Retinal pigment epithelial cell (primary cell): Measurements from ENCODE around the gene GINS2.

Experiments used
- DNase-seq: peaks from one replicate; pipeline ENCODE4 v3.0.0-alpha.2; 2010; ENCODE audit warnings: low read depth
- H3K4me3 ChIP-seq: 2 replicates; pipeline ENCODE4 v1.5.1; 2011; ENCODE audit warnings: mild to moderate bottlenecking, low read length, control low read depth, moderate library complexity
- TF ChIP-seq, protein P1 (sequence below): conservative IDR thresholded peaks from 2 replicates; pipeline ENCODE4 v1.5.1; 2011; ENCODE audit warnings: low read depth, low read length, control low read depth, inconsistent platforms

GINS2 gene

DNA sequence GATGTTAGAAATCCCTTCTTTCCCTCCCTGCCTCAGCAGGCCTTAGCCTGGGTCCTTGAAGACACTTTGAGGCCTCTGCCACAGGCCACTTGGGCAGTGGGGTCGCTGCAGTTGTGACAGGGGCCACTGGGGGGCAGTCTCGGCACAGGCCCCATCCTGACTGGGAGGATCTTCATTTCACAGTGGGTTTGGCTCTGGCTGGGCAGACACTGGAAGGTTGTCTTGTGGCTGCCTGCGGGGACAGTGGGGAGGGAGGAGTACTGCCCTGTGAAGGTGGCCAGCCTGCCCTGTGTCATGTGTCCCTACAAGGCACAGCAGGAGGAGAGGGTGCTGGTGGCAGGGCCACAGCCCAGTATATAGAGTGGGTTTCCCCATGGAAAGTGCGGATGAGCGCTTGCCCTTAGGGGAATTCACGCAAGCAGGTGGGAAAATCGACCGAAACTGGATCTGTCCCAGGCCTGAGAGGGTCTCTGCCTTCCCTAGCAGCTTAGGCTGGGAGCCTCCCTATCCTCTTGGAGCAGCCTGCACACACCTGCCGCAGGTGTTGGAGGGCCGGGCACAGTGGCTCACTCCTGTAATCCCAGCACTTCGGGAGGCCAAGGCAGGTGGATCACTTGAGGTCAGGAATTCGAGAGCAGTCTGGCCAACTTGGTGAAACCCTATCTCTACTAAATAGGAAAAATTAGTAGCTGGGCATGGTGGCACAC is 28.8 kb downstream of the GINS2 start:
- TF ChIP-seq, protein P1, sequence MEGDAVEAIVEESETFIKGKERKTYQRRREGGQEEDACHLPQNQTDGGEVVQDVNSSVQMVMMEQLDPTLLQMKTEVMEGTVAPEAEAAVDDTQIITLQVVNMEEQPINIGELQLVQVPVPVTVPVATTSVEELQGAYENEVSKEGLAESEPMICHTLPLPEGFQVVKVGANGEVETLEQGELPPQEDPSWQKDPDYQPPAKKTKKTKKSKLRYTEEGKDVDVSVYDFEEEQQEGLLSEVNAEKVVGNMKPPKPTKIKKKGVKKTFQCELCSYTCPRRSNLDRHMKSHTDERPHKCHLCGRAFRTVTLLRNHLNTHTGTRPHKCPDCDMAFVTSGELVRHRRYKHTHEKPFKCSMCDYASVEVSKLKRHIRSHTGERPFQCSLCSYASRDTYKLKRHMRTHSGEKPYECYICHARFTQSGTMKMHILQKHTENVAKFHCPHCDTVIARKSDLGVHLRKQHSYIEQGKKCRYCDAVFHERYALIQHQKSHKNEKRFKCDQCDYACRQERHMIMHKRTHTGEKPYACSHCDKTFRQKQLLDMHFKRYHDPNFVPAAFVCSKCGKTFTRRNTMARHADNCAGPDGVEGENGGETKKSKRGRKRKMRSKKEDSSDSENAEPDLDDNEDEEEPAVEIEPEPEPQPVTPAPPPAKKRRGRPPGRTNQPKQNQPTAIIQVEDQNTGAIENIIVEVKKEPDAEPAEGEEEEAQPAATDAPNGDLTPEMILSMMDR = peak; percentile 98
- no peak overlapping the region for H3K4me3 ChIP-seq
- DNase-seq = no peak

DNA sequence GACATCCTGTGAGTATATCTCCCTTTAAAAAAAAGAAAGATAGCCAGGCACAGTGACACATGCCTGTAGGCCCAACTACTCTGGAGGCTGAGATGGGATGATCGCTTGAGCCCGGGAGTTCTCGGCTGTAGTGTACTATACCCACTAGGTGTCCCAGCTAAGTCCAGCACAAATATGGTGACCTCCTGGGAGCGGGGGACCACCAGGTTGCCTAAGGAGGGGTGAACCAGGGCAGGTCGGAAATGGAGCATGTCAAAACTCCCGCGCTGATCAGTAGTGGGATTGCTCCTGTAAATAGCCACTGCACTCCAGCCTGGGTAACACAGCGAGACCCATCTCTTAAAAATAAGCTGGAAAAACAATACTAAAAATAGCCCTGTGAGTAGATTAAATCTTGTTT is 29.4 kb downstream of the GINS2 start:
- H3K4me3 ChIP-seq = no peak overlapping the region
- no peak for DNase-seq
- TF ChIP-seq, protein P1 = no peak

DNA sequence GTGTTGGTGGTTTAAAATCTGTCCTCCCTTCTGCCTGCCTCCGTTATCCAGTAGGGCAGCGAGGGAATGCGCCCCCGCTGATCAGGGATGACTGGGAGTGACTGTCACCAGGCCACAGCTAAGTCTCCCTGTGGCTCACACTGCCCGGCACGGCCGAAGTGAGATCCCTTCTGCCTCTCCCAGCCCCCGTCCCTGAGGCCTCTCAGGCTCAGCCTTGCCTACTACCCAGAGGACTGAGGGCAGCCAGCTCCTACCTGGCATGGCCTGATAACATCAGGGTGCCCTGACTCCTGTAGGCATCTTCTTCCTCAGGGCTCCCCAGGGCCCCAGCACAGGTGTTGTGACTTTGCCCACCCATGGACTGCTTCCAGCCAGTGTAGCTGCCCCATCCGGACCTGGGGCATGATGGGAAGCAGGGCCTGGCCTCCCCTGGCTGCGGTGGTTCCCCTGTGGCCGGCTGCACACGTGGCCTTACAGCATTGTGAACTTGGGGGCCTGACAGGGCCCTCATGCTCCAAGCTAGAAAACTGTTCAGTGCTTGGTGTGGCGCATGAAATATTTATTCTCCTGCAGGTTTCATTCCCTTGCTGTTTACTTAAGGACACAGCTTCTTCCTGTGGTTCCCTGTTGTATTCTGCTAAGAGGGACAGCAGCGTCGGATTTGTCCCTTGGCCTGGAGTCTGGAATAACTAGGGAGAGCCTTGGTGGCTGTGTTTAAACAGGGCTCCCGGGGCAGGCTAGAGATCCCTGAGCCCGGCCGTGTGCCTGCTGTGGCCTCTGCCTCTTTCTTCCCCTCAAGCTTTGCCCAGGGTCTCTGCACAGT is 30.0 kb downstream of the GINS2 start:
- TF ChIP-seq, protein P1 = no peak
- no peak overlapping the region for H3K4me3 ChIP-seq
- no peak for DNase-seq

DNA sequence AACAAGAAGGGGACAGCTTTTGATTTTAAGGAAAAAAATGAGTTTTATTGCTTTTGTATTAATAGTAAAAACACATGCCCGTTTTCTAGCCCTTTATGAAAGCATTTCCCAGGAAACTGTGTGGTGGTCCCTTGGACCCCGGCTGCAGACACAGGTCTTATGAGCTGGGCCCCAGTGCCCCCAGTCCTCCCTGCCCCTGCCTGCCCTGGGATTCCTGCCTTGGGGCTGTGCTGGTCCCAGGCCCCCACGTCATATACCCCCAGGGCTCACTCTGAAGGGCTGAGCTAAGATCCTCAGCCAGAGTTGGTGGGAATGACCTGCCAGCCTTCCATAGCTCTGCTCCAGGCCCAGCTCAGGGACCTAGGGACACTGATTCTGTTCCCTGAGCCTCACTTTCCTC is 30.8 kb downstream of the GINS2 start:
- no peak overlapping the region for H3K4me3 ChIP-seq
- TF ChIP-seq, protein P1 = no peak
- DNase-seq = no peak

DNA sequence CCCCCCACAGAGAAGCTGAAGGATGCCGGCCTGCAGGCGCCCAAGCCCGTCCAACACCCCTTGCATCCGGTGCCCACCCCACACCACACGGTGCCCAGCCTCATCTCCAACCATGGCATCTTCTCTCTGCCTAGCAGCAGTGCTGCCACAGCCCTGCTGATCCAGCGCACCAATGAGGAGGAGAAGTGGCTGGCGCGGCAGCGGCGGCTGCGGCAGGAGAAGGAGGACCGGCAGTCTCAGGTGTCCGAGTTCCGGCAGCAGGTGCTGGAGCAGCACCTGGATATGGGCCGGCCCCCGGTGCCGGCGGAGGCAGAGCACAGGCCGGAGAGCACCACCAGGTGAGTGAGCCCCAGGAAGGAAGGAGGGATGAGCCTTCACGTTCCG is 31.5 kb downstream of the GINS2 start:
- DNase-seq = no peak
- TF ChIP-seq, protein P1 = no peak
- no peak overlapping the region for H3K4me3 ChIP-seq

DNA sequence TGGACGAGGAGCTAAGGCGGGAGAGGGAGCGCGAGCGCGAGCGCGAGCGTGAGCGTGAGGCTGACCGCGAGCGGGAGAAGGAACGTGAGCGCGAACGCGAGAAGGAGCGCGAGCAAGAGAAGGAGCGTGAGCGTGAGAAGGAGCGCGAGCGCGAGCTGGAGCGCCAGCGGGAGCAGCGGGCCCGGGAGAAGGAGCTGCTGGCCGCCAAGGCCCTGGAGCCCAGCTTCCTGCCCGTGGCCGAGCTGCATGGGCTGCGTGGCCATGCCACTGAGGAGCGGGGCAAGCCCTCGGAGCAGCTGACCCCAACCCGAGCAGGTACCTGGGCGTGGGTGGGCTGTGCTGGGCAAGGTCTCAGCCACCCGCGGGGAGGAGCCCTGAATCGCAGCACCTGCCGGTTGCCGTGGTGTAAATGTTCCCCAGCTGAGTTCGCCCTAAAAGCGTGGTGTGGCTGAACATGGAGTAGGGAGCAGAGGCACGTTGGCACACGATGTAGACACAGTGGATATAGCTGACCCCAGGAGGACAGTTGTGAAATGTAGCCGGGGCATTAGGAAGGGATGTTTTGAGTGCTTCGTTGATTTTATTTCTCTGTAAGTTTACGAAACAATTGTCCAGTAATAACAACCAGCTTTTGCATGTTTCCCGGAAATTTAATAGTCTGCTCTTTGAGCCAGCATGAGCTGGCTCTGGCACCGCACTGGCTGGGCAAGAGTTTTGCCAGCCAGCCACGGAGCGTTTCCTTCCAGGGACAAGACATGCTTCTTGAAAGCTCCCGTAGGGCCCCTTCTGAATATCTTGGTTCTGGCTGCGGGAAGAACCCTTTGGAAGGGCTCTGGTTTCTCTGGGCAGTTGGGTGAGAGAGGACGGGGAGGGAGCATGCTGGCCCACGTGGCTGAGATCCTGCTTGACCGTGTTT is 32.1 kb downstream of the GINS2 start:
- no peak overlapping the region for H3K4me3 ChIP-seq
- no peak for DNase-seq
- TF ChIP-seq, protein P1 = no peak
